DND-41 (cell line): ENCODE results near the gene SOX2.

Experiments
- CTCF ChIP-seq: IDR thresholded peaks from 2 replicates; pipeline ENCODE4 v1.5.1; 2012; ENCODE audit warnings: borderline replicate concordance, low read length, moderate library complexity, mild to moderate bottlenecking; ENCODE audit not compliant: poor library complexity, severe bottlenecking; ENCODE audit errors: extremely low read depth
- EZH2 ChIP-seq: IDR thresholded peaks from 3 replicates; pipeline ENCODE4 v1.6.1; 2012; ENCODE audit warnings: borderline replicate concordance, low read depth, mild to moderate bottlenecking, moderate library complexity, low read length, inconsistent platforms; ENCODE audit not compliant: severe bottlenecking

- TF ChIP-seq CTCF (no peak), EZH2 (no peak)
Observed at GRCh38 chr3:181756645-181757297, 45.0 kb downstream of the SOX2 start.
